GM23248 (cell line): ENCODE data around the gene EVL.

Experiments used
- EZH2 ChIP-seq: fragments of 200-600 bp; sonication (generic); IDR thresholded peaks from 2 replicates; pipeline ENCODE4 v1.6.1; 2018; ENCODE audit warnings: antibody characterized with exemption, mild to moderate bottlenecking; ENCODE audit not compliant: insufficient read depth, poor library complexity, severe bottlenecking
- EZH2phosphoT487 ChIP-seq: fragments of 200-600 bp; sonication (generic); IDR thresholded peaks from 2 replicates; pipeline ENCODE4 v1.6.1; 2018; ENCODE audit warnings: antibody characterized with exemption, moderate library complexity, mild to moderate bottlenecking, low read depth; ENCODE audit not compliant: insufficient read depth

DNA sequence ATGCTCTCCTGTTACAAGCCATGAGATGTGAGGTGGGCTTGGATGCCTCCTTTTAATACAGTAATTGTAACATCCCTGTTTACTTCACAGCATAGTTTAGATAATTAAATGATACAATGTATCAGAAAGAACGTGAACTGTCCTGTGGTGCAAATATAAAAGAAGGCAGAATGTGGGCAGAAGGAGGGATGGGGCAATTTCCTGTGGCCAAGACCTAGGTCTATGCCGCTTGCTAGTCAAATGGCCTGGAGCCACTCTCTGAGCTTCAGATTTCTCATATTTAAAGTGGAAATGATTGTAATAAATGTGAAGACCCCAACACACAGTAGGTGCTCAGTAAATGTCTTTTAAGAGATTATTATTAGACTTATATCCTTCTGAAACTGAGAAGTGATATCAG is 24.0 kb upstream of the EVL start:
- TF ChIP-seq EZH2 (no peak), EZH2phosphoT487 (no peak)
